Measurements from ENCODE around the gene USP43.

DNA sequence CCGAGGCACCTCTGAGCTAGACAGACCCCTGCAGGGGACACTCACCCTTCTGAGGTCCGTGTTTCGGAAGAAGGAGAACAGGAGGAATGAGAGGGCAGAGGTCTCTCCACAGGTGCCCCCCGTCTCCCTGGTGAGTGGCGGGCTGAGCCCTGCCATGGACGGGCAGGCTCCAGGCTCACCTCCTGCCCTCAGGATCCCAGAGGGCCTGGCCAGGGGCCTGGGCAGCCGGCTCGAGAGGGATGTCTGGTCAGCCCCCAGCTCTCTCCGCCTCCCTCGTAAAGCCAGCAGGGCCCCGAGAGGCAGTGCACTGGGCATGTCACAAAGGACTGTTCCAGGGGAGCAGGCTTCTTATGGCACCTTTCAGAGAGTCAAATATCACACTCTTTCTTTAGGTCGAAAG is 83.2 kb downstream of the USP43 start:
- TF ChIP-seq, protein P1, sequence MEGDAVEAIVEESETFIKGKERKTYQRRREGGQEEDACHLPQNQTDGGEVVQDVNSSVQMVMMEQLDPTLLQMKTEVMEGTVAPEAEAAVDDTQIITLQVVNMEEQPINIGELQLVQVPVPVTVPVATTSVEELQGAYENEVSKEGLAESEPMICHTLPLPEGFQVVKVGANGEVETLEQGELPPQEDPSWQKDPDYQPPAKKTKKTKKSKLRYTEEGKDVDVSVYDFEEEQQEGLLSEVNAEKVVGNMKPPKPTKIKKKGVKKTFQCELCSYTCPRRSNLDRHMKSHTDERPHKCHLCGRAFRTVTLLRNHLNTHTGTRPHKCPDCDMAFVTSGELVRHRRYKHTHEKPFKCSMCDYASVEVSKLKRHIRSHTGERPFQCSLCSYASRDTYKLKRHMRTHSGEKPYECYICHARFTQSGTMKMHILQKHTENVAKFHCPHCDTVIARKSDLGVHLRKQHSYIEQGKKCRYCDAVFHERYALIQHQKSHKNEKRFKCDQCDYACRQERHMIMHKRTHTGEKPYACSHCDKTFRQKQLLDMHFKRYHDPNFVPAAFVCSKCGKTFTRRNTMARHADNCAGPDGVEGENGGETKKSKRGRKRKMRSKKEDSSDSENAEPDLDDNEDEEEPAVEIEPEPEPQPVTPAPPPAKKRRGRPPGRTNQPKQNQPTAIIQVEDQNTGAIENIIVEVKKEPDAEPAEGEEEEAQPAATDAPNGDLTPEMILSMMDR (IDR thresholded peaks at IDR 0.05; ENCODE audit: low read depth, low read length): no peak
- TF ChIP-seq EZH2phosphoT487 (IDR thresholded peaks at IDR 0.05; ENCODE audit: low read depth): no peak

Data from OCI-LY3 (cell line).